HepG2 (cell line): ENCODE data around the gene WASF1. TPM values are rescaled to one million over a fixed set of nuclear protein-coding genes. Genes with fewer than 3 reads are reported as not detected.

Experiments
- ATAC-seq: fragments of 200-7000 bp; cut with Tn5 transposase; 3 replicates; pipeline ENCODE4 v1.9.1; 2020; ENCODE audit warnings: mild to moderate bottlenecking, moderate library complexity
- BruUV-seq: library from RNA; stranded (reverse); fragments of 400-500 nt; replicated peaks from 2 replicates; lab custom pipeline; 2021; lab: Mats Ljungman, UMichigan
- CTCF ChIA-PET: fragments of 300-600 bp; formaldehyde crosslinking; extraction: SDS; loops from one replicate; lab custom pipeline; 2021; ENCODE audit warnings: low total read pairs, inconsistent platforms, low intra/inter-chr PET ratio; lab: Yijun Ruan, JAX
- POLR2A ChIA-PET: fragments of 350-600 bp; sonication (Branson Sonifier 250); formaldehyde crosslinking; loops from one replicate; lab custom pipeline; 2020; ENCODE audit warnings: antibody characterized with exemption, inconsistent platforms; lab: Yijun Ruan, JAX
- DNase-seq: peaks from one replicate; pipeline ENCODE4 v3.0.0-alpha.2; 2015; ENCODE audit warnings: low spot score
- FAIRE-seq: peaks from 3 replicates; lab custom pipeline; 2011; peaks lifted over from hg19 to GRCh38; lab: Jason Lieb, UNC
- H2AFZ ChIP-seq: one replicate; pipeline ENCODE4 v1.6.1; 2011; ENCODE audit warnings: low read length, inconsistent platforms
- H3K27ac ChIP-seq: fragments of 300-600 bp; 3 replicates; pipeline ENCODE4 v1.8.0; 2011; ENCODE audit warnings: mixed run types, mild to moderate bottlenecking, mixed read lengths, low read length, inconsistent platforms; ENCODE audit not compliant: insufficient read depth; ENCODE audit errors: extremely low read length
- H3K27me3 ChIP-seq, 2 experiments: fragments of 200-600 bp in 1 of 2; 2 replicates in 1 of 2; 3 replicates in 1 of 2; pipeline versions ENCODE4 v1.6.0 to v1.8.0; 2011; ENCODE audit warnings: low read length in 2 of 2, mild to moderate bottlenecking in 2 of 2, moderate library complexity in 2 of 2, inconsistent platforms in 1 of 2; ENCODE audit not compliant: insufficient read depth in 2 of 2, control insufficient read depth in 1 of 2
- H3K36me3 ChIP-seq, 2 experiments: fragments of 200-600 bp in 1 of 2; replicated peaks in 1 of 2; 2 replicates in 1 of 2; 3 replicates in 1 of 2; pipeline versions ENCODE4 v1.5.1 to v1.8.0; 2011; ENCODE audit warnings: low read length in 2 of 2, inconsistent platforms in 1 of 2; ENCODE audit not compliant: insufficient read depth in 2 of 2, control insufficient read depth in 1 of 2
- H3K4me1 ChIP-seq: 2 replicates; pipeline ENCODE4 v1.5.1; 2012; ENCODE audit warnings: low read length, inconsistent platforms; ENCODE audit not compliant: insufficient read depth
- H3K4me2 ChIP-seq: 2 replicates; pipeline ENCODE4 v1.6.0; 2011; ENCODE audit warnings: low read depth, low read length, inconsistent platforms
- H3K4me3 ChIP-seq, 3 experiments: fragments of 200-600 bp in 1 of 3; sonication (generic), shearing (Covaris generic) in 1 of 3; replicated peaks in 1 of 3; 2 replicates each; pipeline ENCODE4 v1.5.1; 2011 to 2016; ENCODE audit warnings: low read length in 3 of 3, inconsistent platforms in 2 of 3, low read depth in 2 of 3, mild to moderate bottlenecking in 2 of 3, control low read depth in 1 of 3, mixed read lengths in 1 of 3; ENCODE audit not compliant: insufficient read depth in 1 of 3
- H3K79me2 ChIP-seq: one replicate; pipeline ENCODE4 v1.6.1; 2011; ENCODE audit warnings: low read length, inconsistent platforms; ENCODE audit not compliant: insufficient read depth
- H3K9ac ChIP-seq: 2 replicates; pipeline ENCODE4 v1.6.0; 2011; ENCODE audit warnings: mild to moderate bottlenecking, low read depth, low read length, inconsistent platforms; ENCODE audit not compliant: insufficient read depth
- H3K9me3 ChIP-seq: 2 replicates; pipeline ENCODE4 v1.5.1; 2012; ENCODE audit warnings: mild to moderate bottlenecking, low read length
- H4K20me1 ChIP-seq: 2 replicates; pipeline ENCODE4 v1.6.0; 2011; ENCODE audit warnings: inconsistent platforms, mild to moderate bottlenecking, low read length, moderate library complexity; ENCODE audit not compliant: insufficient read depth
- ARID5B ChIP-seq: IDR thresholded peaks from 2 replicates; pipeline ENCODE4 v1.4.0; 2020; ENCODE audit warnings: mild to moderate bottlenecking, missing genetic modification reagents
- GATA4 ChIP-seq: sonication (generic); IDR thresholded peaks from 2 replicates; pipeline ENCODE4 v1.6.1; 2016; ENCODE audit warnings: antibody characterized with exemption, low read depth, borderline replicate concordance
- MAFK ChIP-seq, 2 experiments: IDR thresholded peaks in 1 of 2; conservative IDR thresholded peaks in 1 of 2; 2 replicates each; pipeline ENCODE4 v1.6.1; 2011; ENCODE audit warnings: improper control_type of control experiment in 2 of 2, low read length in 2 of 2
- MIER2 ChIP-seq: IDR thresholded peaks from 2 replicates; pipeline ENCODE4 v1.6.1; 2016; ENCODE audit warnings: missing biosample characterization, missing genetic modification reagents
- NFIB ChIP-seq: sonication (generic); formaldehyde crosslinking; IDR thresholded peaks from 2 replicates; pipeline ENCODE4 v1.9.0; 2021; ENCODE audit warnings: missing genetic modification reagents, mild to moderate bottlenecking, borderline replicate concordance
- RARA ChIP-seq: IDR thresholded peaks from 2 replicates; pipeline ENCODE4 v1.6.1; 2016; ENCODE audit warnings: missing genetic modification reagents, missing compliant biosample characterization
- RBFOX2 ChIP-seq: fragments of 200-400 bp; formaldehyde crosslinking; IDR thresholded peaks from 2 replicates; pipeline ENCODE4 v1.6.1; 2017; ENCODE audit warnings: low read depth, mild to moderate bottlenecking, low read length
- REST ChIP-seq, 2 experiments: IDR thresholded peaks; 2 replicates each; pipeline ENCODE4 v1.6.1; 2011 to 2012; ENCODE audit warnings: low read length in 2 of 2, borderline replicate concordance in 1 of 2, low read depth in 1 of 2, mild to moderate bottlenecking in 1 of 2, moderate library complexity in 1 of 2
- SAP130 ChIP-seq: IDR thresholded peaks from 2 replicates; pipeline ENCODE4 v1.6.1; 2016; ENCODE audit warnings: low read depth
- SOX13 ChIP-seq, 3 experiments: fragments of 450-650 bp in 1 of 3; sonication (generic) in 1 of 3; formaldehyde crosslinking in 1 of 3; IDR thresholded peaks in 2 of 3; conservative IDR thresholded peaks in 1 of 3; 2 replicates each; pipeline versions ENCODE4 v1.5.0 to v1.6.1; 2016 to 2020; ENCODE audit warnings: antibody characterized with exemption in 1 of 3, mild to moderate bottlenecking in 1 of 3, missing compliant biosample characterization in 1 of 3, missing genetic modification reagents in 1 of 3, moderate library complexity in 1 of 3
- SOX5 ChIP-seq: IDR thresholded peaks from 2 replicates; pipeline ENCODE4 v1.6.1; 2016; ENCODE audit warnings: borderline replicate concordance
- SOX6 ChIP-seq, 2 experiments: fragments of 450-650 bp in 1 of 2; sonication (generic) in 1 of 2; formaldehyde crosslinking in 1 of 2; IDR thresholded peaks; 2 replicates each; pipeline versions ENCODE4 v1.4.0 to v1.6.1; 2017 to 2020; ENCODE audit warnings: antibody characterized with exemption in 1 of 2, mild to moderate bottlenecking in 1 of 2, missing genetic modification reagents in 1 of 2
- SP140L ChIP-seq: sonication (generic); formaldehyde crosslinking; IDR thresholded peaks from 2 replicates; pipeline ENCODE4 v1.4.0; 2020; ENCODE audit warnings: missing genetic modification reagents, borderline replicate concordance
- WIZ ChIP-seq: sonication (generic); formaldehyde crosslinking; IDR thresholded peaks from 2 replicates; pipeline ENCODE4 v1.5.1; 2020; ENCODE audit warnings: mild to moderate bottlenecking, missing genetic modification reagents
- ZNF496 ChIP-seq: sonication (generic); formaldehyde crosslinking; IDR thresholded peaks from 2 replicates; pipeline ENCODE4 v1.8.1; 2023; ENCODE audit warnings: mild to moderate bottlenecking, moderate library complexity, missing genetic modification reagents; ENCODE audit not compliant: insufficient replicate concordance
- ZNF792 ChIP-seq: IDR thresholded peaks from 2 replicates; pipeline ENCODE4 v1.6.1; 2016
- WGBS: methylation state at CpG from one replicate; pipeline ENCODE4 v1.1.6; 2017; ENCODE audit warnings: low lambda C conversion rate; 5-methylcytosine and 5-hydroxymethylcytosine counted together
- in situ Hi-C: cut with HindIII; loops from 2 replicates; pipeline ENCODE4 v1.10.0; 2017; ENCODE audit warnings: low pct_unique_long_range_greater_than_20kb; ENCODE audit not compliant: extremely low pct_ligation_motif_present
- intact Hi-C: fragments of 100-400 bp; cut with micrococcal nuclease; formaldehyde crosslinking; loops from one replicate; pipeline ENCODE4 v1.10.0; 2022; ENCODE audit not compliant: unreplicated experiment
- polyA plus RNA-seq, 8 experiments: library from polyadenylated mRNA; depleted of rRNA in 3 of 8; stranded (reverse) in 7 of 8; unstranded in 1 of 8; fragments of >200 nt; fragmentation: Illumina TruSeq in 4 of 8; extraction: Trizol in 4 of 8; gene quantifications; 2 replicates each; pipeline versions ENCODE4 v1.2.1 to v1.2.3, GENCODE V29; 2011 to 2016; ENCODE audit warnings: low read depth in 4 of 8, missing spikeins in 1 of 8, mixed read lengths in 1 of 8; ENCODE audit not compliant: insufficient read depth in 1 of 8
- total RNA-seq, 5 experiments: library from RNA; depleted of rRNA; stranded (reverse); fragments of >200 nt; fragmentation: Illumina TruSeq; extraction: Trizol; gene quantifications; 2 replicates each; pipeline ENCODE4 v1.2.3, GENCODE V29; 2016; ENCODE audit warnings: low read depth in 1 of 5

The WASF1 gene
- total and polyA plus RNA-seq, 2 of the 13 experiments (the other 11 are each of a cell fraction or from before 2014, with no cell fraction given): 8.5 to 17.3 TPM

GRCh38 chr6:110173506-110174132 is 5.9 kb downstream of the WASF1 start:
- H3K79me2 ChIP-seq: peaks cover 81% of the 10 kb centered on the region
- intact Hi-C loops: no loop called here
- no peak for TF ChIP-seq NFIB (CRISPR knock-in tag)
- 0 out of 2 replicates have a peak, but pooled peaks have one; percentile 14 for TF ChIP-seq ARID5B (CRISPR knock-in tag)
- TF ChIP-seq SP140L: no peak
- TF ChIP-seq SAP130 (CRISPR knock-in tag): peak; percentile 29; the same call in 1 of the 2 replicates
- no peak for TF ChIP-seq MAFK (conservative IDR thresholded peaks at IDR 0.05 in 1 of 2, IDR thresholded peaks at IDR 0.05 in 1 of 2; ENCODE audit: low read length in 2 of 2)
- TF ChIP-seq SOX5 (CRISPR knock-in tag): peak; percentile 36; the same call in 1 of the 2 replicates
- no peak for TF ChIP-seq RARA (CRISPR knock-in tag)
- peak; percentile 42; the same call in 1 of the 2 replicates for TF ChIP-seq WIZ (CRISPR knock-in tag)
- TF ChIP-seq REST (IDR thresholded peaks at IDR 0.05; ENCODE audit: borderline replicate concordance in 1 of 2, low read depth in 1 of 2, low read length in 2 of 2): peak; percentile 46 to 95
- no peak for TF ChIP-seq ZNF496 (CRISPR knock-in tag)
- 0 out of 2 replicates have a peak, but pooled peaks have one; percentile 18 for TF ChIP-seq GATA4
- peak; percentile 98 for TF ChIP-seq MIER2 (CRISPR knock-in tag)
- TF ChIP-seq SOX13 (IDR thresholded peaks at IDR 0.05): no peak
- peak in 1 of 2 experiments; percentile 67; a peak in 2 of 4 replicates for TF ChIP-seq SOX13 (CRISPR knock-in tag; conservative IDR thresholded peaks at IDR 0.05 in 1 of 2, IDR thresholded peaks at IDR 0.05 in 1 of 2)
- 0 out of 2 replicates have a peak, but pooled peaks have one; percentile 25 for TF ChIP-seq ZNF792 (CRISPR knock-in tag)
- 0 out of 2 replicates have a peak, but pooled peaks have one; percentile 9 for TF ChIP-seq RBFOX2
- TF ChIP-seq SOX6 (IDR thresholded peaks at IDR 0.05): no peak
- 0 out of 2 replicates have a peak, but pooled peaks have one; percentile 38 for TF ChIP-seq SOX6 (CRISPR knock-in tag; IDR thresholded peaks at IDR 0.05)

More at GRCh38 chr6:110173506-110174132, 5.9 kb downstream of the WASF1 start:
- ATAC-seq (peak; percentile 89), DNase-seq (peak; percentile 33), FAIRE-seq (no peak)
- H3K4me3 ChIP-seq: no peak overlapping the region
- ChIA-PET CTCF (no interaction called here), POLR2A (no interaction called here)
- 62% methylated on average over 4 of the region's 4 CpGs for WGBS
- no peaks in the 10 kb centered on the region for H3K27me3 ChIP-seq
- no peak overlapping the region for H3K4me2 ChIP-seq
- no peaks in the 10 kb centered on the region for H3K9me3 ChIP-seq
- no peak overlapping the region for H3K27ac ChIP-seq
- no peaks in the 10 kb centered on the region for H3K36me3 ChIP-seq
- no TSS peak for BruUV-seq
- H2AFZ ChIP-seq: no peak overlapping the region
- in situ Hi-C loops: loop anchor here (10.0 kb wide), 1 partner anchor 221 kb away; no protein-coding TSS in a partner anchor
- peaks cover 29% of the 10 kb centered on the region for H3K4me1 ChIP-seq
- peaks cover 16% of the 10 kb centered on the region for H4K20me1 ChIP-seq
- no peak overlapping the region for H3K9ac ChIP-seq
